Natural killer cell (primary cell): ENCODE data around the gene PIM3. TPM values are rescaled to one million over a fixed set of nuclear protein-coding genes. Genes with fewer than 3 reads are reported as not detected.
A peak's percentile ranks its signal among the peaks of the same experiment; 100 is the strongest.

Experiments
- ATAC-seq, 3 donors: fragments of 150-1000 bp in 2 of 3; fragments of 200-7000 bp in 1 of 3; cut with Tn5 transposase; 1 replicate in 1 of 3; 2 replicates in 2 of 3; pipeline ENCODE4 v1.10.0; 2021; ENCODE audit warnings: mild to moderate bottlenecking in 2 of 3, moderate library complexity in 2 of 3
- DNase-seq, 2 donors: peaks; one replicate each; pipeline versions ENCODE4 v3.0.0 to v3.0.0-alpha.2; 2013 to 2021; ENCODE audit warnings: mixed read lengths in 1 of 2
- H3K27ac ChIP-seq: one replicate; pipeline ENCODE4 v1.5.1; 2013; ENCODE audit warnings: mild to moderate bottlenecking, low read length
- H3K27me3 ChIP-seq: one replicate; pipeline ENCODE4 v1.6.1; 2013; ENCODE audit warnings: low read length; ENCODE audit not compliant: control insufficient read depth, insufficient read depth
- H3K36me3 ChIP-seq: one replicate; pipeline ENCODE4 v1.6.1; 2013; ENCODE audit warnings: low read length; ENCODE audit not compliant: control insufficient read depth, insufficient read depth
- H3K4me1 ChIP-seq: one replicate; pipeline ENCODE4 v1.6.1; 2013; ENCODE audit warnings: low read length; ENCODE audit not compliant: control insufficient read depth, insufficient read depth
- H3K4me3 ChIP-seq: one replicate; pipeline ENCODE4 v1.5.1; 2013; ENCODE audit warnings: low read length
- H3K9me3 ChIP-seq: one replicate; pipeline ENCODE4 v1.6.1; 2013; ENCODE audit warnings: low read length; ENCODE audit not compliant: control insufficient read depth, insufficient read depth
- H3K27ac Mint-ChIP-seq, 2 donors: one replicate each; pipeline ENCODE4 v1.8.0; 2022; ENCODE audit warnings: mild to moderate bottlenecking in 2 of 2, mixed read lengths in 2 of 2, moderate library complexity in 1 of 2
- H3K27me3 Mint-ChIP-seq, 2 donors: one replicate each; pipeline ENCODE4 v1.8.0; 2022; ENCODE audit warnings: low read depth in 2 of 2, mixed read lengths in 2 of 2
- H3K36me3 Mint-ChIP-seq: one replicate; pipeline ENCODE4 v1.8.0; 2022; ENCODE audit warnings: mixed read lengths
- H3K4me1 Mint-ChIP-seq, 2 donors: one replicate each; pipeline ENCODE4 v1.8.0; 2022; ENCODE audit warnings: mixed read lengths in 2 of 2
- H3K4me3 Mint-ChIP-seq: one replicate; pipeline ENCODE4 v1.8.0; 2022; ENCODE audit warnings: mild to moderate bottlenecking, moderate library complexity, mixed read lengths
- H3K9me3 Mint-ChIP-seq, 2 donors: one replicate each; pipeline ENCODE4 v1.8.0; 2022; ENCODE audit warnings: mixed read lengths in 2 of 2
- WGBS: methylation state at CpG from one replicate; pipeline ENCODE4 v1.1.7; 2013; ENCODE audit warnings: missing lambda C conversion rate; ENCODE audit not compliant: insufficient coverage; 5-methylcytosine and 5-hydroxymethylcytosine counted together
- intact Hi-C: fragments of 100-400 bp; cut with micrococcal nuclease; formaldehyde crosslinking; loops from one replicate; pipeline ENCODE4 v1.14.2; 2022
- total RNA-seq, 4 donors: library from RNA; stranded (reverse); fragments of 120-200 nt in 1 of 4; gene quantifications; one replicate each; pipeline versions ENCODE4 v1.2.3 to v1.2.4, GENCODE V29; 2013 to 2022
- TF ChIP-seq, protein P1 (sequence below): fragments of 200-600 bp; IDR thresholded peaks from one replicate; pipeline ENCODE4 v1.8.0; 2022; ENCODE audit warnings: antibody characterized with exemption

PIM3 gene
- total RNA-seq, 3 donors from 2014 or later (not counting 1 experiment from before 2014, with no cell fraction given), result 107 to 130 (median 129) TPM

DNA sequence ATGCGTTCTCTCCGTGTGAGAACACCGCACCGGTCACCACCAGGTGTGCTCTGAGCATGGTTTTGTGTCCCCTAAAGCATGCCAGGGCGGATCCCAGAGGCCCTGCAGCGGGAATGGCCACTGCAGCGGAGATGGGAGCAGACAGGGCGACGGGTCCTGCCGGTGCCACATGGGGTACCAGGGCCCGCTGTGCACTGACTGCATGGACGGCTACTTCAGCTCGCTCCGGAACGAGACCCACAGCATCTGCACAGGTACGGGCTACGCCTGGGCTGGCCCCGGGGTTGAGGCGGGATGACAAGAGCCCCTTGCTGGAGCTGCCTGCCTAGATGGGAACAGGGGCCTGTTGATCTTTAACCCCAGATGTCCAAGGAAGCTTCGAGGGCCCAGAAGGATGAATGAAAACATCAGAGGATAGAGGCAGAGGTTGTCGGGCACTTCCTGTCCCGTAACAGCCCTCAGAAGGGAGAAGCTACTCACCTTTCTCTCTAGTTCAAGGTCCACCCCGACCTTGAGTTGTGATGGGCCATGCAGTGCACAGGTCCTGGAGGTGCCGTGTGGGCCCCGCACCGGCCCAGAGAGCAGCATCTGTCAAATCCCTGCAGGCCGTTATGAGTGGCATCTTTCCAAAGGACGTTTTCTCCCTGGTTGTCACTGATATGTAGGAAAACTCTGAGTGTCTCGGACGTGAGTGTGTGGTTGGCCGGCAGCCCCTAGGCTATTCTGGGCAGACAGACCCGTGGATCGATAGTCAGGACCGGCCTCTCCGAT lies 38.9 kb upstream of the PIM3 start:
- ATAC-seq, result no peak
- Mint-ChIP-seq H3K36me3 (no peaks in the 10 kb centered on the region), H3K4me3 (no peak overlapping the region), H3K27ac (no peak overlapping the region), H3K9me3 (no peaks in the 10 kb centered on the region), H3K4me1 (peaks cover 14 to 27% of the 10 kb centered on the region in 2 donors), H3K27me3 (no peaks in the 10 kb centered on the region)
- H3K27ac ChIP-seq, result no peak overlapping the region
- intact Hi-C loops, result no loop called here
- DNase-seq, result no peak
- H3K4me1 ChIP-seq, result peaks cover 38% of the 10 kb centered on the region
- TF ChIP-seq, protein P1, sequence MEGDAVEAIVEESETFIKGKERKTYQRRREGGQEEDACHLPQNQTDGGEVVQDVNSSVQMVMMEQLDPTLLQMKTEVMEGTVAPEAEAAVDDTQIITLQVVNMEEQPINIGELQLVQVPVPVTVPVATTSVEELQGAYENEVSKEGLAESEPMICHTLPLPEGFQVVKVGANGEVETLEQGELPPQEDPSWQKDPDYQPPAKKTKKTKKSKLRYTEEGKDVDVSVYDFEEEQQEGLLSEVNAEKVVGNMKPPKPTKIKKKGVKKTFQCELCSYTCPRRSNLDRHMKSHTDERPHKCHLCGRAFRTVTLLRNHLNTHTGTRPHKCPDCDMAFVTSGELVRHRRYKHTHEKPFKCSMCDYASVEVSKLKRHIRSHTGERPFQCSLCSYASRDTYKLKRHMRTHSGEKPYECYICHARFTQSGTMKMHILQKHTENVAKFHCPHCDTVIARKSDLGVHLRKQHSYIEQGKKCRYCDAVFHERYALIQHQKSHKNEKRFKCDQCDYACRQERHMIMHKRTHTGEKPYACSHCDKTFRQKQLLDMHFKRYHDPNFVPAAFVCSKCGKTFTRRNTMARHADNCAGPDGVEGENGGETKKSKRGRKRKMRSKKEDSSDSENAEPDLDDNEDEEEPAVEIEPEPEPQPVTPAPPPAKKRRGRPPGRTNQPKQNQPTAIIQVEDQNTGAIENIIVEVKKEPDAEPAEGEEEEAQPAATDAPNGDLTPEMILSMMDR, result no peak
- no peak overlapping the region for H3K4me3 ChIP-seq
- H3K9me3 ChIP-seq, result no peaks in the 10 kb centered on the region
- WGBS, result 98% methylated on average over 35 of the region's 35 CpGs
- H3K36me3 ChIP-seq, result peaks cover 15% of the 10 kb centered on the region
- H3K27me3 ChIP-seq, result no peaks in the 10 kb centered on the region

DNA sequence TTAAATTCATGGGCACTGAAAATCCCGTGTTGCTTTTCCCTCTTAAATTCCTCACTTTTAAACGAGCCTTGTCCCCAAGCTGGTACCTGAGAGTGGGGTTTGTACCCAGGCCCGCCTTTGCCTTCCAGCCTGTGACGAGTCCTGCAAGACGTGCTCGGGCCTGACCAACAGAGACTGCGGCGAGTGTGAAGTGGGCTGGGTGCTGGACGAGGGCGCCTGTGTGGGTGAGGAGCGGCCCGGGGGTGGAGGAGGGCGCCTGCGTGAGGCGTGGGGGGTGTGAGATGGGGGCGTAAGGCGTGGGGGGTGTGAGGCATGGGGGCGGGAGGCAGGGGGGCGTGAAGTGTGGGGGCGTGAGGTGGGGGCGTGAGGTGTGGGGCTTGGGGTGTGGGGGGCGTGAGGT lies 38.1 kb upstream of the PIM3 start:
- peaks cover 30% of the 10 kb centered on the region for H3K4me1 ChIP-seq
- H3K27me3 Mint-ChIP-seq, result no peaks in the 10 kb centered on the region
- H3K9me3 Mint-ChIP-seq, result no peaks in the 10 kb centered on the region
- TF ChIP-seq, protein P1, result no peak
- DNase-seq (no peak), ATAC-seq (no peak)
- no peak overlapping the region for H3K4me3 Mint-ChIP-seq
- H3K27ac Mint-ChIP-seq, result no peak overlapping the region
- intact Hi-C loops, result no loop called here
- H3K27me3 ChIP-seq, result no peaks in the 10 kb centered on the region
- H3K4me3 ChIP-seq, result no peak overlapping the region
- WGBS, result 94% methylated on average over 8 of the region's 22 CpGs
- no peak overlapping the region for H3K27ac ChIP-seq
- no peaks in the 10 kb centered on the region for H3K9me3 ChIP-seq
- H3K36me3 ChIP-seq, result peaks cover 15% of the 10 kb centered on the region
- H3K4me1 Mint-ChIP-seq, result peaks cover 14 to 31% of the 10 kb centered on the region in 2 donors
- no peaks in the 10 kb centered on the region for H3K36me3 Mint-ChIP-seq

DNA sequence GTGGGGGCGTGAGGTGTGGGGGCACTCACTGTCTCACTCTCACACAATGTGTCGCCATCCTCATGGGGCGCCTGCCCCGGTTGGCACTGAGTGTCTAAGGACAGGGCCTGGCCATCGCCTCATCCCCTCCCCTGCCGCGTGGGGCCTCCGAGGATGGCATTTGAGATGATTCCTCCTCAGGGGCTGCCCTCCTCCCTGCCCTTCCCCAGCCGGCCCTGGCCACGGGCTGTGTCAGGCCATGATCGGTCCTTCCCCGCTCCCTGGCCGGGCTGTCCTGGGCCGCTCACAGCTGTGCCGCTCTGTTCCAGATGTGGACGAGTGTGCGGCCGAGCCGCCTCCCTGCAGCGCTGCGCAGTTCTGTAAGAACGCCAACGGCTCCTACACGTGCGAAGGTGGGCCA lies 37.6 kb upstream of the PIM3 start:
- Mint-ChIP-seq H3K4me3 (no peak overlapping the region), H3K9me3 (no peaks in the 10 kb centered on the region), H3K27ac (no peak overlapping the region), H3K27me3 (no peaks in the 10 kb centered on the region), H3K36me3 (no peaks in the 10 kb centered on the region), H3K4me1 (peaks cover 14 to 31% of the 10 kb centered on the region in 2 donors)
- no peak for ATAC-seq
- Histone ChIP-seq H3K4me3 (no peak overlapping the region), H3K27me3 (no peaks in the 10 kb centered on the region), H3K9me3 (no peaks in the 10 kb centered on the region), H3K36me3 (peaks cover 15% of the 10 kb centered on the region), H3K27ac (no peak overlapping the region), H3K4me1 (peaks cover 26% of the 10 kb centered on the region)
- DNase-seq, result no peak
- WGBS, result 95% methylated on average over 25 of the region's 25 CpGs
- TF ChIP-seq, protein P1, result no peak
- intact Hi-C loops, result no loop called here

DNA sequence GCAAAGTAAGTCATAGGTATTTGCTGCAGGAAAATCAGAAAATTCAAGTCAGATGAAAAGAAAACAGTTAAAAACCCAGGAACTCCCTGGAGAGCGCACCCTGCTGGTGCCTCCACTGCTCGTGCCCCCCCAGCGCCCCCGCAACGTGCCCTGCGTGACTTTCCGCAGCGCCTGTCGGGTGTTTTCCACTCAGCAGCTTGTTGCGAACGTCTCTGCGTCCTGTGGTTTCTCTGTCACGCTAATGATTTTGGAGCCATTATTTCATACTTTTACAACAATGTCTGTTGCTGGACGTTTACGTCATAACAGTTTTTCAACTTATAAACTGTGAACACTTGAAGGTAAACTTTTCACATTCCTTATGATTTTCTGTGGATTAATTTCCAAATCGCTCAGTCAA lies 37.1 kb upstream of the PIM3 start:
- intact Hi-C loops, result no loop called here
- Histone ChIP-seq H3K4me1 (peaks cover 26% of the 10 kb centered on the region), H3K27ac (no peak overlapping the region), H3K9me3 (no peaks in the 10 kb centered on the region), H3K4me3 (no peak overlapping the region), H3K27me3 (no peaks in the 10 kb centered on the region), H3K36me3 (peaks cover 15% of the 10 kb centered on the region)
- TF ChIP-seq, protein P1, result no peak
- no peak for ATAC-seq
- H3K9me3 Mint-ChIP-seq, result no peaks in the 10 kb centered on the region
- H3K27ac Mint-ChIP-seq, result no peak overlapping the region
- DNase-seq, result peak in 1 of 2 donors; percentile 58
- no peaks in the 10 kb centered on the region for H3K36me3 Mint-ChIP-seq
- 73% methylated on average over 16 of the region's 16 CpGs for WGBS
- no peaks in the 10 kb centered on the region for H3K27me3 Mint-ChIP-seq
- H3K4me3 Mint-ChIP-seq, result no peak overlapping the region
- H3K4me1 Mint-ChIP-seq, result peaks cover 14 to 31% of the 10 kb centered on the region in 2 donors
